Measurements from ENCODE around the gene NOL12. TPM values are rescaled to one million over a fixed set of nuclear protein-coding genes. Genes with fewer than 3 reads are reported as not detected.
A peak's percentile ranks its signal among the peaks of the same experiment; 100 is the strongest.

Gene NOL12
- total RNA-seq, 3 donors from 2014 or later = 28.5 to 45.3 (median 42.6) TPM

GRCh38 chr22:37658133-37659065 lies 27.7 kb upstream of the NOL12 start, which contains the start of gene PDXP:
Gene PDXP (plus strand): TSS chr22:37658723. CDS start chr22:37658783, 60 bp downstream.
- H3K9me3 ChIP-seq = no peaks in the 10 kb centered on the region
- peaks cover 51% of the 10 kb centered on the region for H3K4me1 ChIP-seq (ENCODE audit: low read depth)
- H3K36me3 ChIP-seq (ENCODE audit: low read depth) = no peaks in the 10 kb centered on the region
- H3K4me3 ChIP-seq = peak within 1 kb of the TSS; percentile 46
- peak; percentile 99 for DNase-seq
- no peak for TF ChIP-seq CTCF (IDR thresholded peaks at IDR 0.05)
- peak; percentile 90 for ATAC-seq
- intact Hi-C loops (cut with DNase I, micrococcal nuclease) = no loop called here

- Histone ChIP-seq H3K4me1 (ENCODE audit: low read depth) (peaks cover 51% of the 10 kb centered on the region), H3K4me3 (peak overlapping the region; percentile 46), H3K9me3 (no peaks in the 10 kb centered on the region), H3K36me3 (ENCODE audit: low read depth) (no peaks in the 10 kb centered on the region)
- TF ChIP-seq CTCF (IDR thresholded peaks at IDR 0.05) = no peak
- DNase-seq = peak; percentile 77 to 81 (median 80)
- intact Hi-C loops (cut with DNase I, micrococcal nuclease) = no loop called here
- peak; percentile 57 for ATAC-seq
These were observed 26.9 kb upstream of the NOL12 start for GRCh38 chr22:37659066-37659896.

- Histone ChIP-seq H3K9me3 (no peaks in the 10 kb centered on the region), H3K4me1 (ENCODE audit: low read depth) (peaks cover 53% of the 10 kb centered on the region), H3K36me3 (ENCODE audit: low read depth) (no peaks in the 10 kb centered on the region), H3K4me3 (no peak overlapping the region)
- ATAC-seq = no peak
- TF ChIP-seq CTCF (IDR thresholded peaks at IDR 0.05) = no peak
- peak in 2 of 3 donors; percentile 40 to 57 for DNase-seq
- intact Hi-C loops (cut with DNase I, micrococcal nuclease) = no loop called here
These were observed 26.0 kb upstream of the NOL12 start for GRCh38 chr22:37659897-37660708.

- no peak for ATAC-seq
- no peak for TF ChIP-seq CTCF (IDR thresholded peaks at IDR 0.05)
- Histone ChIP-seq H3K9me3 (no peaks in the 10 kb centered on the region), H3K4me3 (no peak overlapping the region), H3K4me1 (ENCODE audit: low read depth) (peaks cover 53% of the 10 kb centered on the region), H3K36me3 (ENCODE audit: low read depth) (no peaks in the 10 kb centered on the region)
- DNase-seq = peak in 1 of 3 donors; percentile 40
- intact Hi-C loops (cut with DNase I, micrococcal nuclease) = no loop called here
These were observed 25.5 kb upstream of the NOL12 start for GRCh38 chr22:37660709-37661045.
